ENCODE measurements around the gene POLR1A.

POLR1A gene

GRCh38 chr2:86078774-86079545 lies 26.7 kb downstream of the POLR1A start:
- Histone ChIP-seq H3K27ac (ENCODE audit: low read depth, low read length) (no peak overlapping the region), H3F3A (ENCODE audit: control insufficient read depth, insufficient read depth) (0 out of 2 replicates have a peak, but pooled peaks cover 4% of the 10 kb centered on the region), H3K4me3 (ENCODE audit: low read length) (no peak overlapping the region), H3K27me3 (ENCODE audit: control insufficient read depth, low read length) (no peaks in the 10 kb centered on the region), H4K20me1 (ENCODE audit: control insufficient read depth, insufficient read depth, low read depth, low read length) (no peaks in the 10 kb centered on the region), H3K4me2 (ENCODE audit: low read length) (no peak overlapping the region), H3K79me2 (ENCODE audit: control insufficient read depth, low read length) (no peaks in the 10 kb centered on the region), H3K9me3 (ENCODE audit: control insufficient read depth, insufficient read depth, low read length) (no peaks in the 10 kb centered on the region), H3K9me2 (replicated peaks; ENCODE audit: control insufficient read depth, low read length) (no peaks in the 10 kb centered on the region), H3K36me3 (ENCODE audit: control insufficient read depth, low read length) (peaks cover 84% of the 10 kb centered on the region), H3K4me1 (ENCODE audit: control insufficient read depth, low read length) (peaks cover 12% of the 10 kb centered on the region)
- TF ChIP-seq CTCF (IDR thresholded peaks at IDR 0.05; ENCODE audit: low read depth, low read length, poor library complexity, severe bottlenecking) (no peak), EZH2phosphoT487 (IDR thresholded peaks at IDR 0.05; ENCODE audit: borderline replicate concordance, low read length) (no peak)

GRCh38 chr2:86075886-86076285 lies 29.8 kb downstream of the POLR1A start:
- H3K79me2 ChIP-seq (ENCODE audit: control insufficient read depth, low read length) = no peaks in the 10 kb centered on the region
- H4K20me1 ChIP-seq (ENCODE audit: control insufficient read depth, insufficient read depth, low read depth, low read length) = no peaks in the 10 kb centered on the region
- no peaks in the 10 kb centered on the region for H3K9me2 ChIP-seq (replicated peaks; ENCODE audit: control insufficient read depth, low read length)
- H3K9me3 ChIP-seq (ENCODE audit: control insufficient read depth, insufficient read depth, low read length) = no peaks in the 10 kb centered on the region
- peaks cover 95% of the 10 kb centered on the region for H3K36me3 ChIP-seq (ENCODE audit: control insufficient read depth, low read length)
- H3K4me2 ChIP-seq (ENCODE audit: low read length) = no peak overlapping the region
- no peak for TF ChIP-seq EZH2phosphoT487 (IDR thresholded peaks at IDR 0.05; ENCODE audit: borderline replicate concordance, low read length)
- no peak for TF ChIP-seq CTCF (IDR thresholded peaks at IDR 0.05; ENCODE audit: low read depth, low read length, poor library complexity, severe bottlenecking)
- no peak overlapping the region for H3K27ac ChIP-seq (ENCODE audit: low read depth, low read length)
- no peak overlapping the region for H3K4me3 ChIP-seq (ENCODE audit: low read length)
- no peaks in the 10 kb centered on the region for H3F3A ChIP-seq (ENCODE audit: control insufficient read depth, insufficient read depth)
- H3K27me3 ChIP-seq (ENCODE audit: control insufficient read depth, low read length) = no peaks in the 10 kb centered on the region
- peaks cover 12% of the 10 kb centered on the region for H3K4me1 ChIP-seq (ENCODE audit: control insufficient read depth, low read length)

- Histone ChIP-seq H3F3A (ENCODE audit: control insufficient read depth, insufficient read depth) (no peaks in the 10 kb centered on the region), H3K4me3 (ENCODE audit: low read length) (no peak overlapping the region), H3K9me2 (replicated peaks; ENCODE audit: control insufficient read depth, low read length) (no peaks in the 10 kb centered on the region), H3K79me2 (ENCODE audit: control insufficient read depth, low read length) (no peaks in the 10 kb centered on the region), H4K20me1 (ENCODE audit: control insufficient read depth, insufficient read depth, low read depth, low read length) (no peaks in the 10 kb centered on the region), H3K9me3 (ENCODE audit: control insufficient read depth, insufficient read depth, low read length) (no peaks in the 10 kb centered on the region), H3K4me2 (ENCODE audit: low read length) (no peak overlapping the region), H3K4me1 (ENCODE audit: control insufficient read depth, low read length) (peaks cover 3% of the 10 kb centered on the region; the same call in 1 of the 2 replicates), H3K27ac (ENCODE audit: low read depth, low read length) (no peak overlapping the region), H3K36me3 (ENCODE audit: control insufficient read depth, low read length) (peaks cover 95% of the 10 kb centered on the region), H3K27me3 (ENCODE audit: control insufficient read depth, low read length) (no peaks in the 10 kb centered on the region)
- TF ChIP-seq CTCF (IDR thresholded peaks at IDR 0.05; ENCODE audit: low read depth, low read length, poor library complexity, severe bottlenecking) (no peak), EZH2phosphoT487 (IDR thresholded peaks at IDR 0.05; ENCODE audit: borderline replicate concordance, low read length) (no peak)
Observed at GRCh38 chr2:86074811-86075210, 30.9 kb downstream of the POLR1A start.
